Endodermal cell (in vitro differentiated cells): ENCODE results near the gene MYRF. TPM values are rescaled to one million over a fixed set of nuclear protein-coding genes. Genes with fewer than 3 reads are reported as not detected.

Source experiments
- DNase-seq: peaks from one replicate; pipeline ENCODE4 v3.0.0-alpha.2; 2017
- H3K27ac ChIP-seq: 2 replicates; pipeline ENCODE4 v1.5.1; 2013; ENCODE audit warnings: mild to moderate bottlenecking, low read depth, low read length, moderate library complexity
- H3K27me3 ChIP-seq: 2 replicates; pipeline ENCODE4 v1.6.1; 2013; ENCODE audit warnings: mild to moderate bottlenecking, low read length, moderate library complexity; ENCODE audit not compliant: insufficient read depth, control insufficient read depth, poor library complexity, severe bottlenecking
- H3K36me3 ChIP-seq: 2 replicates; pipeline ENCODE4 v1.7.0; 2013; ENCODE audit warnings: mild to moderate bottlenecking, low read length, moderate library complexity; ENCODE audit not compliant: control insufficient read depth, insufficient read depth
- H3K4me1 ChIP-seq: one replicate; pipeline ENCODE4 v1.7.0; 2013; ENCODE audit warnings: low read length; ENCODE audit not compliant: control insufficient read depth, insufficient read depth
- H3K4me3 ChIP-seq: 2 replicates; pipeline ENCODE4 v1.5.1; 2013; ENCODE audit warnings: mild to moderate bottlenecking, low read length, moderate library complexity
- H3K9ac ChIP-seq: 2 replicates; pipeline ENCODE4 v1.6.1; 2013; ENCODE audit warnings: mild to moderate bottlenecking, low read length, moderate library complexity; ENCODE audit not compliant: poor library complexity, severe bottlenecking; ENCODE audit errors: extremely low read depth
- H3K9me3 ChIP-seq: 2 replicates; pipeline ENCODE4 v1.6.1; 2013; ENCODE audit warnings: mild to moderate bottlenecking, low read length, moderate library complexity; ENCODE audit not compliant: control insufficient read depth
- H3K27ac Mint-ChIP-seq: 2 replicates; pipeline ENCODE4 v1.8.0; 2020; ENCODE audit warnings: mixed read lengths
- H3K27me3 Mint-ChIP-seq: 2 replicates; pipeline ENCODE4 v1.8.0; 2021; ENCODE audit warnings: mild to moderate bottlenecking, mixed read lengths; ENCODE audit not compliant: insufficient read depth
- H3K36me3 Mint-ChIP-seq: 2 replicates; pipeline ENCODE4 v1.8.0; 2020; ENCODE audit warnings: low read depth, mixed read lengths
- H3K4me1 Mint-ChIP-seq: 2 replicates; pipeline ENCODE4 v1.8.0; 2020; ENCODE audit warnings: mixed read lengths
- H3K4me3 Mint-ChIP-seq: 2 replicates; pipeline ENCODE4 v1.8.0; 2020; ENCODE audit warnings: mild to moderate bottlenecking, moderate library complexity, mixed read lengths
- H3K9me3 Mint-ChIP-seq: 2 replicates; pipeline ENCODE4 v1.8.0; 2020; ENCODE audit warnings: mild to moderate bottlenecking, mixed read lengths
- CTCF ChIP-seq: fragments of 200-600 bp; sonication (generic); conservative IDR thresholded peaks from 2 replicates; pipeline ENCODE4 v1.5.0; 2021; ENCODE audit warnings: antibody characterized with exemption, mild to moderate bottlenecking
- WGBS, 2 experiments: methylation state at CpG; one replicate each; pipeline versions ENCODE4 v1.1.5 to v1.1.7; 2013; ENCODE audit warnings: missing lambda C conversion rate in 2 of 2, mixed read lengths in 1 of 2; ENCODE audit not compliant: insufficient coverage in 1 of 2, insufficient read length in 1 of 2; 5-methylcytosine and 5-hydroxymethylcytosine counted together
- total RNA-seq, 2 donors: library from RNA; stranded (reverse); fragmentation: NEBNext Ultra II Directional in 1 of 2; extraction: Animal tissue kit (Norgen Biotek cat#: 25700) in 1 of 2; gene quantifications; 2 replicates in 1 of 2; 3 replicates in 1 of 2; pipeline ENCODE4 v1.2.1, GENCODE V29; 2021

Gene MYRF
- total RNA-seq, 2 donors from 2014 or later, result 30.3 to 61.7 TPM

GRCh38 chr11:61728066-61728939 lies 24.1 kb upstream of the MYRF start:
- Mint-ChIP-seq H3K36me3 (peaks cover 5% of the 10 kb centered on the region), H3K4me3 (no peak overlapping the region), H3K27ac (no peak overlapping the region), H3K27me3 (no peaks in the 10 kb centered on the region), H3K9me3 (no peaks in the 10 kb centered on the region), H3K4me1 (no peaks in the 10 kb centered on the region)
- no peak for DNase-seq
- no peaks in the 10 kb centered on the region for H3K27me3 ChIP-seq
- no peaks in the 10 kb centered on the region for H3K36me3 ChIP-seq
- no peaks in the 10 kb centered on the region for H3K9me3 ChIP-seq
- peak; percentile 55 for TF ChIP-seq CTCF
- no peak overlapping the region for H3K9ac ChIP-seq
- no peak overlapping the region for H3K4me3 ChIP-seq
- peaks cover 4% of the 10 kb centered on the region for H3K4me1 ChIP-seq
- 93 to 95% methylated on average over 22 to 33 of the region's 33 CpGs for WGBS, 2 experiments
- no peak overlapping the region for H3K27ac ChIP-seq

- TF ChIP-seq CTCF, result no peak
- Histone ChIP-seq H3K27me3 (no peaks in the 10 kb centered on the region), H3K4me3 (no peak overlapping the region), H3K36me3 (no peaks in the 10 kb centered on the region), H3K27ac (no peak overlapping the region), H3K9me3 (no peaks in the 10 kb centered on the region), H3K4me1 (peaks cover 4% of the 10 kb centered on the region), H3K9ac (no peak overlapping the region)
- H3K9me3 Mint-ChIP-seq, result no peaks in the 10 kb centered on the region
- H3K4me3 Mint-ChIP-seq, result no peak overlapping the region
- H3K27ac Mint-ChIP-seq, result no peak overlapping the region
- WGBS, 2 experiments, result 86 to 89% methylated on average over 4 to 8 of the region's 8 CpGs
- peaks cover 5% of the 10 kb centered on the region for H3K36me3 Mint-ChIP-seq
- no peaks in the 10 kb centered on the region for H3K27me3 Mint-ChIP-seq
- no peak for DNase-seq
- H3K4me1 Mint-ChIP-seq, result no peaks in the 10 kb centered on the region
Measured at GRCh38 chr11:61728940-61729219, 23.6 kb upstream of the MYRF start.

GRCh38 chr11:61730240-61730994 lies 22.0 kb upstream of the MYRF start:
- no peaks in the 10 kb centered on the region for H3K27me3 ChIP-seq
- WGBS, 2 experiments, result 89 to 97% methylated on average over 8 to 13 of the region's 13 CpGs
- H3K36me3 ChIP-seq, result no peaks in the 10 kb centered on the region
- H3K9me3 ChIP-seq, result no peaks in the 10 kb centered on the region
- DNase-seq, result no peak
- Mint-ChIP-seq H3K27me3 (no peaks in the 10 kb centered on the region), H3K4me1 (no peaks in the 10 kb centered on the region), H3K9me3 (no peaks in the 10 kb centered on the region), H3K36me3 (peaks cover 5% of the 10 kb centered on the region), H3K27ac (no peak overlapping the region), H3K4me3 (no peak overlapping the region)
- no peak overlapping the region for H3K27ac ChIP-seq
- TF ChIP-seq CTCF, result no peak
- no peak overlapping the region for H3K4me3 ChIP-seq
- H3K4me1 ChIP-seq, result peaks cover 4% of the 10 kb centered on the region
- H3K9ac ChIP-seq, result no peak overlapping the region
